CD4-positive, alpha-beta T cell treated with Interleukin-17A for 4 hours (primary cell): ENCODE measurements around the gene VPS4A.
"Not testable (repeated sequence)": the region's sequence is repeated elsewhere in the genome, so short reads cannot be mapped to it uniquely, and the experiment has no call there.

Experiments used
- DNase-seq: peaks from one replicate; pipeline ENCODE4 v3.0.0-alpha.2; 2020; ENCODE audit warnings: mixed read lengths

Gene VPS4A

DNA sequence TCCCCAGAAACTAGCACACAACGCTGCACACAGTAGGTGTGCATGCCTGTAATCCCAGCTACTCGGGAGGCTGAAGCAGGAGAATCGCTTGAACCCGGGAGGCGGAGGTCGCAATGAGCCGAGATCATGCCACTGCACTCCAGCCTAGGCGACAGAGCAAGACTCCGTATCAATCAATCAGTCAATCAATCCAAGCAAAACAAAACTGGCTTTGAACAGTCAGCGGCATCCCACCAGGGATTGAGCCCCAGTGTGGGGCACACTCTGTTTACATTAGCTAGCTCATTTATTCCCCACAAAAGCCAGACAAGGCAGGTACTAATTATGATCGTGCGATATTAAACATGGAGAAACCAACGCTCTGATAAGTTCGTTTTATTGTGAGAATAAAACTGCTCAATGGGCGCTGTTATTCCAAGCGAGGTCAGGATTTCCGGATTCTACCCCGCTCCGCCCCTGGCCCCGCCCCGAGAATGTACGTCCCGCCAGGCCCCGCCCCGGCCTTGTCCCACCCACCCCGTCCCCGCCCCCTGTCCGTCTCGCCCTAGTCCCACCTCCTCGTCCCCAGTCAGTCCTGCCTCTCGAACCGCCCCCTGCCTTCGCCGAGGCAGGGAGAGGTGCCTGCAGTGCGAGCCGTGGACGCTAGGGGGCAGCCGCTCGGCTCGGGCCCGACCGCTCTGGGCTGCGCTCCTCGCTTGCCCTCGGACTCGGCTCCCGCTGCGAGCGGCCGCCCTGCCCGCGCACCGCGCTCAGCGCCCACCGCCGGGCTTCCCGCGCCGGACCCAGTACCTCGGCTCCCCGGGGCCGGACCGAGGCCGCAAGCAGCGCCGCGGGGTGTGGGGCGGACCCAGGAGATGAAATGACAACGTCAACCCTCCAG lies at the start of gene VPS4A:
VPS4A (plus strand) TSS at position 698 of the 880 bp plus-strand sequence; CDS start at position 860, 162 bp downstream.
- peak; percentile 99 for DNase-seq

DNA sequence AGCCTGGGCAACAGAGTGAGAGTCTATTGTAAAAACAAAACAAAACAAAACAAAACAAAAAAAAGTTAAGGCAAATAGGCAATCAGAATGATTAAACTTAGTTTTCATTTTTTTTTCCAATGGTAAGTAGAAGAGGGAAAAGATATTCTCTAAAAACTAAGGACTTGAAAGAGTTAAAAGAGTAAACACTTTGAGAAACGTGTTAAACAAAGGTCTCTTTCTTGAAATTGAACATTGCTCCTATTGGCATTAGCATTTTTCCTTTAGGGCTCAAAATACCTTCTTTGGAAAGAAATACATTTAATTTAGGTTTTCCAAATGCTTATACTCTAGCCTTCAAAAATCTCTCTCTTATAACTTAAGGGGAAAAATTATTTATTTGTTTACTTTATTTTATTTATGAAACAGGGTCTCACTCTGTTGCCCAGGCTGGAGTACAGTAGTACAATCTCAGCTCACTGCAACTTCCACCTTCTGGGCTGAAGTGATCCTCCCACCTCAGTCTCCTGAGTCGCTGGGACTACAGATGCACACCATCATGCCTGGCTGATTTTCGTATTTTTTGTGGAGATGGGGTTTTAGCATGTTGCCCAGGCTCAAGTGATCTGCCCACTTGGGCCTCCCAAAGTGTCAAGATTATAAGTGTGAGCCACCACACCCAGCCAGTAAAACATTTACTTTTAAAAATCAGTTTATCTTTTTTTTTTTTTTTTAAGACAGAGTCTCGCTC lies 44.7 kb upstream of the VPS4A start:
- DNase-seq: no peak

DNA sequence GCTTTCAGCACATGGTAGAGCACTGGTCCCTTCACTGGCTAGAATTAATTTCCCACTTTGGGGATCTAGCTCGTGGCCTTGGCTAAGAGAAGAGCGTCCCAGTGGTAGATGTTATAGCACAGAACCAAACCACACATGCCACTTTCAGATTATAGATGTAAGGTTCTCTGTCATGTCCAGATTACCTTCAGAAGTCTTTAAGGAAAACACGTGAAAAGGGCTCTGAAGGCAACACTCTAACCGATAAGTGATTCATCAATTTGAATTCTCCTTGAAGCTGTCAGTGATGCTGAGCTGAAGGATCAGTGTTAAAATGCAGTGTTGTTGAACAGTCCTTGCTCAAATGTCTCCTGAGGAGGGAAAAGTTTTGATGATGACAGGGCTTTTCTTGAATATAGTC lies 43.5 kb upstream of the VPS4A start:
- no peak for DNase-seq

DNA sequence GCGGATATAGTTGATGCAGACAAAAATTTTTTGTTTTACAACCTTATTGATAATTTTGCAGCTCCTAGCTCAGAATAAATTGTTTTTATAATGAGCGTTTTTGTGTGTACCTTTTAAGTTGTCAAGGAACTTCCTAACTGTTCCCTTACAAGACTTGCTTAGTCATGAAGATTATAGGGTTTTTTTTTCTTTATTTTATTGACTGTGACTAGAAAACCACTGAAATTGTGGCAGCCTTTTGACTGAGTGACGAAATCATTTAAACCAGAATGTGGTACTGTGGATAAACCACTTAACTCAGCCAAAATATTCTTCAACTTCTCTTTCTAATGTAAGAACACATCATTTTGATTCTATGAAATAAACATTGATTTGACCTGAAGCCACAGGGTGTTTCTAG lies 40.8 kb upstream of the VPS4A start:
- no peak for DNase-seq

DNA sequence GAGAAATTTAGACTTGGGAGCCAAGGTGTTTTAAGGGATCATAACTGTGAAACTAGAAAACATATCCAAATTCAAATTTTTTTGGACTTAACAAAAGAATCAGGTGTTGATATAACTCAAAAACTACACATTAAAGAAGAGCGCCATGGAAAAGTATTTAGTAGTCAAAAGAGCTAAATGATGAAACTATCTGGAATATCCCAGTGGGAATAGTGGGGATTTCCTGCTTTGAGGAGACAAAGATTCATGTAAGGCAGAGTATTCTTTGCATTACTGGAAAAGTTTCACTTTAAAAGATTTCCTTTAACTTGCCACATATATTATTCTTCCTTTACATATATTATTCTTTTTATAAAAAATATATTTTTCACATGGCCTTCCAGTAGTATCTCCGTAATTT lies 40.3 kb upstream of the VPS4A start:
- DNase-seq: no peak

DNA sequence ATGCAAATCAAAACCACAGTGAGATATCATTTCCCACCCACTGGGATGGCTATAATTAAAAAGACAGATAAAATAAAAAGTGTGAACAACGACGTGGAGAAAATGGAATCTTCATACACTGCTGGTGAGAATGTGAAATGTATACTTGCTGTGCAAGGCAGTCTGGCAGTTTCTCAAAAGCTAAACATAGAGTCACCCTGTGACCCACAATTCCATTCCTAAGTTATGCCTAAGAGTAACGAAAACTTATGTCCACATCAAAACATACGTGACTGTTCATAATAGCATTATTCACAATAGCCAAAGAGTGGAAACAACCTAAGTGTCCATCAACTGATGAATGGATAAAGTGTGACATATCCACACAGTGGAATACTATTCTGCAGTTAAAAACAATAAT lies 38.1 kb upstream of the VPS4A start:
- no peak for DNase-seq

DNA sequence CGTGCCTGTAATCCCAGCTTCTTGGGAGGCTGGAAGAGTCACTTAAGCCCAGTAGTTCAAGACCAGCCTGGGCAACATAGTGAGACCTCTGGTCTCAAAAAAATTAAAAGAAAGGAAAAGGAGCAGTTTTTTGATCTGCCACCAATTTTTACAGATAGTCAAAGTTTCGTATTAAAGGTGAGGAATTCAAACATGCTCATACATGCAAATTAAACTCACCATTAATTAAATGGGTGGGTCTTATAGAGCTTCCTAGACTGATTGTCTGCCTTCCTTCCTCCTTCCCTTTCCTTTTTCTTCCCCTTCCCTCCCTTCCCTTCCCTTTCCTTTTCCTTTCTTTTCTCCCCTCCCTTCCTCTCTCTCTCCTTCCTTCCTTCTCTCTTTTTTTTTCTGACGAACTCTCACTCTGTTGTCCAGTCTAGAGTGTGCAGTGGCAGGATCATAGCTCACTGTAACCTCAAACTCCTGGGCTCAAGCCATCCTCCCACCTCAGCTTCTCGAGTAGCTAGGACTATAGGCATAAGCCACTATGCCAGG lies 36.4 kb upstream of the VPS4A start:
- no peak for DNase-seq

DNA sequence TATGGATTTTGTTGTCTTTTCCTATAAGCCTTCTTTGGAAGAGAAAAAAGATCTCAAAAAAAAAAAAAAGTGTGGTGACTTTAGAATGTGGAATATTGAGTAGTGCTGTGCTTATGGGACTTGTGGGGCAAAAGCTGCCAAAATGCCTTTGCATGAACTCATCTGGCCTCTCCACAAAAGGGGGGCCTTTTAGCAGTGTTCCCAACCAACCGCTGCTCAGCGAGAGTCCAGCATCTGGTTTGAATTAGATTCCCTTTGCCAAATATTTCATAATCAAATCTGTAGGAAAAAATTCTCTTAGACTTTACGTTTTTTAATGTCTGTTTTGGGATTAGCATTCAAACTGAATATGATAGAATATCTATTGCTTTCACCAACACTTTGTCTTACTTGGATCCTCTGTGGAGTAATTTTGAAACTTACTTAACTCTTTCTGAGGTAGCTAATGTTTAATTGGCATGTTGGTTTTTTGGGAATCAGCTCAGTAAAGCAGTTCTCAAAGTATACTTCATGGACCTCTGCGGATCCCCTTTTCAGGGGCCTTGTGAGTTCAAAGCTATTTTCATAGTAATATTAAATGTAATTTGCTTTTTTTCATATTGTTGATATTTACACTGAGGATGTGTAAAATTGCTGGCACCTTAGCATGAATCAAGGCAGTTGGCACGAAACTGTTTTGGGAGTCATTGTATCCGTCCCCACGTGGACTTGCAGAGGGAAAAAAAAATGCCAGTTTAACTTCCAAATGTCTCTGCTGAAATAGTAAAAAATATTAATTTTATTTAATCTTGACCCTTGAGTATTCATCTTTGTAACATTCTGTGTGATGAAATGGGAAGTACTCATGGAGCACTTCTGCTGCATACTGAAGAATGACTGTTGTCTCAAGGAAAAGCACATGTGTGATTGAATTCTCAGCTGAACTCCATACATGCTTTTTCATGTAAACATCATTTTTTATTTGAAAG lies 34.7 kb upstream of the VPS4A start:
- DNase-seq: no peak

DNA sequence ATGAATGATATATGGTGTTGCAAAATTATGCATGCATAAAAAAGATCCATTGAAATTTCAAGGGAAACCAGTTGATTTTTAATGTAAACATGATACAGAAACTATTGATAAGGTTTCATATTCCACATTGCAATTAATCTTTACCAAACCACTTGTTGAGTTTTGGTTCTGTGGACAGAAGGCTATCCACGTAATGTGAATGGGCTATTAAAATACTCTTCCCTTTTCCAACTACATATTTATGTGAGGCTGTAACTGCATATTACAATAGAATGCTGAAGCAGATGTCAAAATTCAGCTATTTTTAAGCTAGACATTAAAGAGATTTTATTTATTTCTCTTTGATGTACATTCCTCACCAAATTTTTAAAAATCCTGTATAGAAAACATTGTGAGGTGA lies 33.7 kb upstream of the VPS4A start:
- no peak for DNase-seq

DNA sequence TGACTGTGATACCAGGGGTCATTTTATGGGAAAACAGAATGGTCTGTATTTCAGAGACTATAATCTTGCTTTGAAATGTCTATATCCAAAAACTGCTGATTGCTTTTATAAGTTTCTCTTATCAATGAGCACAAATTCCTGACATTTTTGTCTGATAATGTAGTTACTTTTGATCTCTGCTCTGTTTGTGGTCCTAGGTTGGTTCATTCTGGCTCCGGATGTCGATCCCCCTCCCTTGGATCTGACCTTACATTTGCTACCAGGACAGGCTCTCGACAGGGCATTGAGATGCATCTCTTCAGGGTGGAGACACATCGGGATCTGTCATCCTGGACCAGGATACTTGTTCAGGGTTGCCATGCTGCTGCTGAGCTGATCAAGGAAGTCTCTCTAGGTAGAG lies 27.3 kb upstream of the VPS4A start:
- no peak for DNase-seq

DNA sequence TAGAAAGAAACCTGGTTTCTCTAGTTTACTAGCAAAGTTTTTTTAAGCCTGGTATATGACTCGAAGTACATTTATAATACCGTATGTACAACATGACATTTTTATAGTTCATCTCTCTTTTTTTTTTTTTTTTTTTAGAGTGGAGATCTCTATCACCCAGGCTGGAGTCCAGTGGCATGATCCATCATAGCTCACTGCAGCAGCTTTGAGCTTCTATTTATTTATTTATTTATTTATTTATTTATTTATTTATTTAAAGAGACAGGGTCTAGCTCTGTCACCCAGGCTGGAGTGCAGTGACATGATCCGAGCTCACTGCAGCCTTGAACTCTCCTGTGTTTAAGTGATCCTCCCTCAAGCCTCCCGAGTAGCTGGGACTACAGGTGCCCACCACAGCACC lies 25.9 kb upstream of the VPS4A start:
- no peak for DNase-seq

DNA sequence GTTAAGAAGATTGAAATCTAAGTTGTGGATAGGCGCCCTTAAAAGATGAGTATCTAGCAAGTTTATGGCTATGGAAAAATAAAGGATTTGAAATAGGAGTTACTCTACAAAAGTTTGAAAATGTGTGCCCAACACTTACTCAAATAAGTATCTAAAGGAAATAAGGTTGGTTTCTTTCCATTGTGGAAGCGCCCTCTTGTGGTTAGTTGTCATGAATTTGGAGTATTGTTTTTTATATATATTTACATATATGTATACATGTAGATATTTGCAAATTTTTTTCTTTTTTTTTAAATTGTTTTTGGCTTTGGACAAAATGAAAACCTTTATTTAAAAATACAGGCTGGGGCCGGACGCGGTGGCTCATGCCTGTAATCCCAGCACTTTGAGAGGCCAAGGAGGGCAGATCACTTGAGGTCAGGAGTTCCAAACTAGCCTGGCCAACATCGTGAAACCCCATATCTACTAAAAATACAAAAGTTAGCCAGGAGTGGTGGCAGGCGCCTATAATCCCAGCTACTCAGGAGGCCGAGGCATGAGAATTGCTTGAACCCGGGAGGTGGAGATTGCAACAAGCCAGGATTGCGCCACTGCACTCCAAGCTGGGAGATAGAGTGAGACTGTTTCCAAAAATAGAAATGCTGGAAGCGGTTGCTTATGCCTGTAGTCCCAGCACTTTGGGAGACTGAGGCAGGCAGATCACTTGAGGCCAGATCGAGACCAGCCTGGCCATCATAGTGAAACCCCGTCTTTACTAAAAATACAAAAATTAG lies 24.0 kb upstream of the VPS4A start:
- DNase-seq: peak; percentile 60

DNA sequence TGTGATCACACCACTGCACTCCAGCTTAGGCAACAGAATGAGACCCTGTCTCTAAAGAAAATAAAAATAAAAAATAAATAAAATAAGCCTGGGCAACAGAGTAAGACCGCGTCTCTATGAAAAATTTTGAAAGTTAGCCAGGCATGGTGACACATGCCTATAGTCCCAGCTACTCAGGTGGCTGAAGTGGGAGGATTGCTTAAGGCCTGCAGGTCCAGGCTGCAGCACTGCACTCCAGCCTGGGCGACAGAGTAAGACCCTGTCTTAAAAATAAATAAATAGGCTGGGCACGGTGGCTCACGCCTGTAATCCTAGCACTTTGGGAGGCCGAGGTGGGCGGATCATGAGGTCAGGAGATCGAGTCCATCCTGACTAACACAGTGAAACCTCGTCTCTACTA lies 19.5 kb upstream of the VPS4A start:
- not testable (repeated sequence) for DNase-seq

DNA sequence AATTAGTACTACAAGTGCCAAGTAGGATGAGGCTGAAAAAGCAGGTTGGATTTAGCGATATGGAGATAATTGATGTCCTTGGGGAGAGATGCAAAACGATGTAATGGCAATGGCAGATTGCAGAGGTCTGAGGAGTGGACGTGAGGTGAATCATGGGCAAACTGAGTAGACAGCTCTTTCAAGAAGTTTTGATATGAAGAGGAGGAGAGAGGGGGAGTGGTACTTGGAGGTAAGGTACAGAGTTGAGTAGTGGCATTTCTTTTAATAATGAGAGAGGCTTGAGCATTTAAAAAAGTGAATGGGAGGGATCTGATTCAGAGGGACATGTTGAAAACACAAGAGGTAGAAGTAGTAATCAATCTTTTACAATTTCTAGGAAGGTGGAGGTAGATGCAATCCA lies 17.7 kb upstream of the VPS4A start:
- DNase-seq: no peak

DNA sequence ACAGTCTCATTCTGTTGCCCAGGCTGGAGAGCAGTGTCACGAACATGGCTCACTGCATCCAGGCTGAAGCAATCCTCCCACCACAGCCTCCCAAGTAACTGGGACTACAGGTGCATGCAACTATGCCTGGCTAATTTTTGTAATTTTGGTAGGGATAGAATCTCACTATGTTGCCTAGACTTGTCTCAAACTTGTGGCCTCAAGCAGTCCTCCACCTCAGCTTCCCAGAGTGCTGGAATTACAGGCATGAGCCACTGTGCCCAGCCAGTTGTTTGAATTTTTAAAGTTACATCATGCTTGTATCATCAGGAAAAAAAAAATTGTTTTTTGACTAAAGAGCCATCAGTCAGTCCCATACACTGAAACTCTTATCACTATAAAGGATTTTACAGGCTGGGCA lies 17.1 kb upstream of the VPS4A start:
- DNase-seq: no peak

DNA sequence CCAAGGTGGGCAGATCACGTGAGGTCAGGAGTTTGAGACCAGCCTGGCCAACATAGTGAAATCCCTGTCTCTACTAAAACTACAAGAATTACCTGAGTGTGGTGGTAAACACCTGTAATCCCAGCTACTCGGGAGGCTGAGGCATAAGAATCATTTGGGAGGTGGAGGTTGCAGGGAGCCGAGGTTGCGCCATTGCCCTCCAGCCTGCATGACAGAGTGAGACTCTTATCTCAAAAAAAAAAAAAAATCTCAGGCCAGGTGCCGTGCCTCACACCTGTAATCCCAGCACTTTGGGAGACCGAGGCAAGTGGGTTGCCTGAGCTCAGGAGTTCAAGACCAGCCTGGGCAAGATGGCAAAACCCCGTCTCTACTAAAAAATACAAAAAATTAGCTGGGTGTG lies 14.4 kb upstream of the VPS4A start:
- not testable (repeated sequence) for DNase-seq

DNA sequence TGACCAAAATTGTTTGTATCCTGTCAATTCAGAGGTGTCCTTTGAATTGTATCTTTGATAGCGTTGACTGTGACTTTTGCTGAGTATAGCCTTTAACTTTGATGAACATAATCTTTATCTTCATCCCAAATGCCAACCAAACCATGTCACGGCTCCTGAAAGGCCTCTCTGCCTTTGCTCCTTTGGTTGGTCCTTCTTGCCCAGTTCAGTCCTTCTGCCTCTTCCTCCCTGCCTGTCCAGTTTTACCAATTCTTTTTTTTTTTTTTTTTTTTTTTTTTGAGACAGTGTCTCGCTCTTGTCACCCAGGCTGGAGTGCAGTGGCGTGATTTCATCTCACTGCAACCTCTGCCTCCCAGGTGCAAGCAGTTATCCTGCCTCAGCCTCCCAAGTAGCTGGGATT lies 12.9 kb upstream of the VPS4A start:
- no peak for DNase-seq

DNA sequence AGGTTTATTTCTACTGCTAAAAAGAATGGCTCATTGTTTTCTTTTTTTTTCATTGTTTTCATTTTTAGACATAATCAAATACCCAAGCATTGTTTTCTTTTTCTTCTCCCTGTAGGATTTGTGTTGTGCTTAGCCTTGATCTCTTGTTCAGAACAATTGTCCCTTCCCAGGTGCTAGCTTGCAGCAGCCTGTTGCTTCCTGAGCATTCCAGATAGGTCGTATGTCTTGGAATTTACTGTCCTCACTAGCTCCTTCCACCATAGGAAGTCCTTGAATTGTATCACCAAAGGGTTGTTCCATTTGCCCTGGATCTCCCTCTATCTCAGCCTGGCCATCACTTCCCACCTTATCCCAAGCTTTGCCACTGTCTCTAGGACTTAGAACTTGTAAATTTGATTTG lies 10.0 kb upstream of the VPS4A start:
- no peak for DNase-seq

DNA sequence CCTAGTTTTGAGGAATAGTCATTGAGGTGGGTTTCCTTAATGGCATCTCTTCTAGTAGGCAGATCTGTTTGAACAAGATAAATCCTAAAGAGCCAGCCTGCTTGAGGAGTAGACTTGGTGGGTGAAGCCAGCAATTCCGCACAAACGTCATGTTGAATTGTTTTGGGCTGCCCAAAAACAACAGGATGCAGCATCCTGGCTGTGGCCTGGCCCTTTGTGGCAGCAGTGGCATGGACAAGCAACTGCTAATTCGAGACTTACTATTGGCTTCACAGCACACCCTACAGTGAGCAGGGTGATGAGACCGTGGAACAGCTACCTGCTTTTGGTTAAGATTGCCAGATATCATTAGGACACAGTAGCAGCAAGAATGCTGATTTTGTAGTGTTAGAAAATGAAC lies 9.3 kb upstream of the VPS4A start:
- DNase-seq: no peak

DNA sequence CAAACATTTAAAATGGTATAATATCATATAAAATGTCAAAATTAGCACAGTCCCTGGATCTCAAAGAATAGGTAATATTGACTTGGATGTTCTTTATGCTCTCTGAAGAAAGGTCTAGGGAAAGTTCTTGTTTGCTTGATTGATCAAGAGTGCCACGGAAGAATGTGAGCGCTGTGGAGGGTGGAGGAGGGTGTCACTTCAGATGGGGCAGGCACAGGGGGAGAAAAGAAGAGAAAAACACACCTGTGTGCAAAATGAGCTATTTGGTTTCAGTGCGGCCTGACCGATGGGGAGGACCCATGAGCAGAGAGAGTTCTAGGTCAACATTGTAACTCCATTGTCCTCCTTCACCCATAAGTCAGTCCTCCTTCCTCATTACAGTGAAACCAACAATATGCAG lies 8.8 kb upstream of the VPS4A start:
- DNase-seq: no peak

DNA sequence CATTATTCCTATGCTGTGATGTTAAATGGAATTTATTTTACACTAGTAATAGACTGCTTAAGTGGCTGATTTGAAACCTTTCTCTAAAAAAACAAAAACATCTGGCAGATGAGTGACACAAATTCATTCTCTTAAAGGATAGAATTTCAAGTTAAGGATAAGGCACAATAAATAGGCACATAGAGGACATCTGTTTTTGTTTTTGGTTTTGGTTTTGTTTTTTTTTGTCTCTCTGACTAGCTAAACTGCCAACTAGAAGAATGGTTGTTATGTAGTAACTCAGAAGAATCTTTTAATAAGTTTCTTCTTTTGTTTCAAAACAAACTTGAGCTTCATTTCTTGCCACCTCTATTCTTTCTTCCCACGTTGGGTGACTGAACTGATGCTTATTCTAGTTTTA lies 5.1 kb upstream of the VPS4A start:
- DNase-seq: no peak

DNA sequence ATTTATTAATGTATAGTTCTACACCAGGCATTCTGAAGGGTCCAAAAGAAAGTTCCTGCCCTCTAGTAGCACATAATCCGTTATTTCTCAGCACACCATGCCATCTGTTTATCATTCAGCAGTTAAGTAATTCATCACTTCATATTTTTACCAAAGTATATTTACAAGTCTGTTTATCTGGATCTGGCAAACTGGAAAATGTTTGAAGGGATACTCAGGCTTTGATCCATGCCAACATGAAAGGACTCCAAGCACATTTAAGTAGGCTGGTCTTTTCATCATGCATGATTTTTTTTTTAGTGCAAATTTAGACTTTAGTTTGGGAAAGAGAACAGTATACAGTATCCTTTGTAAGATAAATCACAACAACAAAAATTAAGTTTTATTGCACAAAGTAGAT lies 4.1 kb upstream of the VPS4A start:
- no peak for DNase-seq
